OCI-LY7 (cell line): Measurements from ENCODE around the gene PDZD2. TPM values are rescaled to one million over a fixed set of nuclear protein-coding genes. Genes with fewer than 3 reads are reported as not detected.

Experiments
- BruUV-seq: library from RNA; stranded (reverse); fragments of 400-500 nt; replicated peaks from 2 replicates; lab custom pipeline; 2021; lab: Mats Ljungman, UMichigan
- CTCF ChIA-PET: fragments of 300-600 bp; sonication (Branson Sonifier 250); formaldehyde crosslinking; loops from one replicate; lab custom pipeline; 2022; ENCODE audit warnings: antibody characterized with exemption; ENCODE audit not compliant: unreplicated experiment; lab: Charles Lee
- POLR2A ChIA-PET: fragments of 300-600 bp; sonication (Branson Sonifier 250); formaldehyde crosslinking; loops from one replicate; lab custom pipeline; 2022; ENCODE audit warnings: antibody characterized with exemption; lab: Charles Lee
- DNase-seq: peaks from one replicate; pipeline ENCODE4 v3.0.0-alpha.2; 2015; ENCODE audit warnings: low spot score
- H2AFZ ChIP-seq: fragments of 200-600 bp; sonication (generic), shearing (Covaris generic); 2 replicates; pipeline ENCODE4 v1.6.1; 2014; ENCODE audit warnings: mild to moderate bottlenecking, antibody characterized with exemption, low read length, moderate library complexity
- H3K27ac ChIP-seq: fragments of 200-600 bp; sonication (generic); 2 replicates; pipeline ENCODE4 v1.5.1; 2014; ENCODE audit warnings: mixed run types, low read depth, mild to moderate bottlenecking, moderate library complexity, low read length, inconsistent platforms; ENCODE audit not compliant: poor library complexity, severe bottlenecking
- H3K36me3 ChIP-seq: fragments of 200-600 bp; sonication (generic); 2 replicates; pipeline ENCODE4 v1.6.1; 2014; ENCODE audit warnings: mild to moderate bottlenecking, antibody characterized with exemption, low read length, moderate library complexity, mixed read lengths; ENCODE audit not compliant: insufficient read depth
- H3K4me1 ChIP-seq: fragments of 200-600 bp; sonication (generic); 2 replicates; pipeline ENCODE4 v1.5.1; 2014; ENCODE audit warnings: mild to moderate bottlenecking, low read length; ENCODE audit not compliant: insufficient read depth, poor library complexity, severe bottlenecking
- H3K4me2 ChIP-seq: fragments of 200-600 bp; sonication (generic); 2 replicates; pipeline ENCODE4 v1.6.1; 2014; ENCODE audit warnings: mild to moderate bottlenecking, low read length
- H3K4me3 ChIP-seq: fragments of 200-600 bp; sonication (generic); 2 replicates; pipeline ENCODE4 v1.5.1; 2014; ENCODE audit warnings: mild to moderate bottlenecking, low read depth, low read length; ENCODE audit not compliant: poor library complexity, severe bottlenecking
- H3K79me2 ChIP-seq: fragments of 200-600 bp; sonication (generic); 2 replicates; pipeline ENCODE4 v1.6.1; 2016; ENCODE audit warnings: low read depth, mild to moderate bottlenecking, low read length, moderate library complexity, mixed read lengths; ENCODE audit not compliant: insufficient read depth
- H3K9me2 ChIP-seq: fragments of 200-600 bp; sonication (generic); 2 replicates; pipeline ENCODE4 v1.6.1; 2016; ENCODE audit warnings: mild to moderate bottlenecking, low read length, mixed read lengths; ENCODE audit not compliant: insufficient read depth
- H3K9me3 ChIP-seq: fragments of 200-600 bp; sonication (generic); 2 replicates; pipeline ENCODE4 v1.6.1; 2014; ENCODE audit warnings: mild to moderate bottlenecking, mixed run types, low read length, mixed read lengths
- H4K20me1 ChIP-seq: fragments of 200-600 bp; sonication (generic); 2 replicates; pipeline ENCODE4 v1.6.1; 2014; ENCODE audit warnings: mild to moderate bottlenecking, antibody characterized with exemption, low read length, moderate library complexity, mixed read lengths; ENCODE audit not compliant: insufficient read depth
- CTCF ChIP-seq: fragments of 200-600 bp; sonication (generic); conservative IDR thresholded peaks from 2 replicates; pipeline ENCODE4 v1.5.1; 2014; ENCODE audit warnings: mild to moderate bottlenecking, antibody characterized with exemption, low read length, moderate library complexity, mixed read lengths
- EZH2phosphoT487 ChIP-seq: fragments of 200-600 bp; sonication (generic); IDR thresholded peaks from 2 replicates; pipeline ENCODE4 v1.6.1; 2018; ENCODE audit warnings: low read depth, borderline replicate concordance, mild to moderate bottlenecking, mixed run types, antibody characterized with exemption, low read length, moderate library complexity, mixed read lengths
- intact Hi-C: fragments of 100-400 bp; cut with micrococcal nuclease; formaldehyde crosslinking; loops from one replicate; pipeline ENCODE4 v1.10.0; 2022; ENCODE audit not compliant: unreplicated experiment
- total RNA-seq, 2 experiments: library from RNA; depleted of rRNA in 1 of 2; stranded (reverse); fragments of >200 nt in 1 of 2; shearing (Covaris generic) in 1 of 2; gene quantifications; 2 replicates each; pipeline ENCODE4 v1.2.3, GENCODE V29; 2014 to 2022

PDZD2 gene
- total RNA-seq, 2 experiments from 2014 or later: 8.6 to 10.6 TPM

- Histone ChIP-seq H3K9me2 (no peaks in the 10 kb centered on the region), H3K4me1 (no peaks in the 10 kb centered on the region), H4K20me1 (no peaks in the 10 kb centered on the region), H3K36me3 (no peaks in the 10 kb centered on the region), H3K4me2 (no peak overlapping the region), H3K27ac (no peak overlapping the region), H2AFZ (no peak overlapping the region), H3K4me3 (no peak overlapping the region), H3K9me3 (no peaks in the 10 kb centered on the region), H3K79me2 (no peaks in the 10 kb centered on the region)
- no TSS peak for BruUV-seq
- intact Hi-C loops: no loop called here
- TF ChIP-seq EZH2phosphoT487: no peak
- TF ChIP-seq CTCF: no peak
- no peak for DNase-seq
- CTCF ChIA-PET: no interaction called here
- POLR2A ChIA-PET: interaction anchor here (0.9 kb wide), 1 partner anchor 10 kb away, joined by 4 read pairs; no protein-coding TSS in a partner anchor
Observed at GRCh38 chr5:31623249-31623648, 15.7 kb upstream of the PDZD2 start.

GRCh38 chr5:31625394-31625793, 13.5 kb upstream of the PDZD2 start:
- H3K36me3 ChIP-seq: no peaks in the 10 kb centered on the region
- H3K4me2 ChIP-seq: no peak overlapping the region
- CTCF ChIA-PET: no interaction called here
- TF ChIP-seq CTCF (no peak), EZH2phosphoT487 (no peak)
- DNase-seq: no peak
- intact Hi-C loops: no loop called here
- no TSS peak for BruUV-seq
- no peak overlapping the region for H3K4me3 ChIP-seq
- no peaks in the 10 kb centered on the region for H4K20me1 ChIP-seq
- no peaks in the 10 kb centered on the region for H3K9me3 ChIP-seq
- H3K79me2 ChIP-seq: no peaks in the 10 kb centered on the region
- POLR2A ChIA-PET: interaction anchor here (0.6 kb wide), 1 partner anchor 1076 kb away, joined by 3 read pairs; no protein-coding TSS in a partner anchor
- no peak overlapping the region for H2AFZ ChIP-seq
- H3K9me2 ChIP-seq: no peaks in the 10 kb centered on the region
- no peaks in the 10 kb centered on the region for H3K4me1 ChIP-seq
- no peak overlapping the region for H3K27ac ChIP-seq

- ChIA-PET POLR2A (no interaction called here), CTCF (no interaction called here)
- no peaks in the 10 kb centered on the region for H3K36me3 ChIP-seq
- DNase-seq: no peak
- H3K4me3 ChIP-seq: no peak overlapping the region
- no peaks in the 10 kb centered on the region for H3K9me3 ChIP-seq
- H2AFZ ChIP-seq: no peak overlapping the region
- H3K27ac ChIP-seq: no peak overlapping the region
- no TSS peak for BruUV-seq
- intact Hi-C loops: no loop called here
- TF ChIP-seq EZH2phosphoT487: no peak
- TF ChIP-seq CTCF: no peak
- no peaks in the 10 kb centered on the region for H3K79me2 ChIP-seq
- H4K20me1 ChIP-seq: no peaks in the 10 kb centered on the region
- no peaks in the 10 kb centered on the region for H3K4me1 ChIP-seq
- H3K9me2 ChIP-seq: no peaks in the 10 kb centered on the region
- no peak overlapping the region for H3K4me2 ChIP-seq
Observed at GRCh38 chr5:31626156-31626555, 12.8 kb upstream of the PDZD2 start.
